GM23338 (cell line): ENCODE data around the gene AP4S1. TPM values are rescaled to one million over a fixed set of nuclear protein-coding genes. Genes with fewer than 3 reads are reported as not detected.

Experiments
- ATAC-seq: fragments of 200-7000 bp; cut with Tn5 transposase; 3 replicates; pipeline ENCODE4 v1.9.1; 2020
- DNase-seq: peaks from one replicate; pipeline ENCODE4 v3.0.0-alpha.2; 2015; ENCODE audit warnings: low spot score
- H2AFZ ChIP-seq: fragments of 200-600 bp; sonication (generic); 2 replicates; pipeline ENCODE4 v1.8.0; 2016; ENCODE audit warnings: antibody characterized with exemption, mild to moderate bottlenecking, moderate library complexity
- H3F3A ChIP-seq: fragments of 200-600 bp; sonication (generic); replicated peaks from 2 replicates; pipeline ENCODE4 v1.8.0; 2017; ENCODE audit warnings: antibody characterized with exemption, mixed run types, low read depth
- H3K27ac ChIP-seq: fragments of 200-600 bp; sonication (generic); 2 replicates; pipeline ENCODE4 v1.6.1; 2016; ENCODE audit warnings: low read depth
- H3K27me3 ChIP-seq: fragments of 200-600 bp; sonication (generic); 2 replicates; pipeline ENCODE4 v1.8.0; 2016; ENCODE audit warnings: mild to moderate bottlenecking, mixed run types, moderate library complexity; ENCODE audit not compliant: insufficient read depth
- H3K36me3 ChIP-seq: fragments of 200-600 bp; sonication (generic); 2 replicates; pipeline ENCODE4 v1.8.0; 2016; ENCODE audit warnings: mild to moderate bottlenecking; ENCODE audit not compliant: insufficient read depth
- H3K4me1 ChIP-seq: fragments of 200-600 bp; sonication (generic); 2 replicates; pipeline ENCODE4 v1.8.0; 2016; ENCODE audit warnings: mild to moderate bottlenecking, moderate library complexity; ENCODE audit not compliant: insufficient read depth
- H3K4me2 ChIP-seq: fragments of 200-600 bp; sonication (generic); 2 replicates; pipeline ENCODE4 v1.7.1; 2017; ENCODE audit warnings: mixed run types
- H3K4me3 ChIP-seq: fragments of 200-600 bp; sonication (generic); 2 replicates; pipeline ENCODE4 v1.6.1; 2016; ENCODE audit warnings: mixed run types
- H3K79me2 ChIP-seq: fragments of 200-600 bp; sonication (generic); replicated peaks from 2 replicates; pipeline ENCODE4 v1.8.0; 2017; ENCODE audit warnings: mild to moderate bottlenecking; ENCODE audit not compliant: insufficient read depth
- H3K9me2 ChIP-seq: fragments of 200-600 bp; sonication (generic); 2 replicates; pipeline ENCODE4 v1.8.0; 2017; ENCODE audit not compliant: insufficient read depth
- H4K20me1 ChIP-seq: fragments of 200-600 bp; sonication (generic); replicated peaks from 2 replicates; pipeline ENCODE4 v1.8.0; 2017; ENCODE audit warnings: mild to moderate bottlenecking; ENCODE audit not compliant: insufficient read depth
- H3K27ac Mint-ChIP-seq: 2 replicates; pipeline ENCODE4 v1.8.0; 2020; ENCODE audit warnings: inconsistent platforms, mild to moderate bottlenecking, moderate library complexity, mixed read lengths
- H3K27me3 Mint-ChIP-seq: 3 replicates; pipeline ENCODE4 v1.8.0; 2022; ENCODE audit warnings: low read depth, mild to moderate bottlenecking, moderate library complexity, mixed read lengths, inconsistent platforms; ENCODE audit not compliant: insufficient read depth, poor library complexity
- H3K36me3 Mint-ChIP-seq: 3 replicates; pipeline ENCODE4 v1.8.0; 2021; ENCODE audit warnings: low read depth, mild to moderate bottlenecking, inconsistent platforms, moderate library complexity, mixed read lengths
- H3K4me1 Mint-ChIP-seq: 3 replicates; pipeline ENCODE4 v1.8.0; 2020; ENCODE audit warnings: mild to moderate bottlenecking, inconsistent platforms, mixed read lengths
- H3K4me3 Mint-ChIP-seq: 3 replicates; pipeline ENCODE4 v1.8.0; 2021; ENCODE audit warnings: moderate library complexity, mild to moderate bottlenecking, inconsistent platforms, mixed read lengths
- H3K9me3 Mint-ChIP-seq: 3 replicates; pipeline ENCODE4 v1.8.0; 2020; ENCODE audit warnings: moderate library complexity, mild to moderate bottlenecking, inconsistent platforms, mixed read lengths
- CREB1 ChIP-seq: fragments of 250-450 bp; sonication (Bioruptor Pico); IDR thresholded peaks from 2 replicates; pipeline ENCODE4 v1.5.0; 2020; ENCODE audit warnings: low read depth, mild to moderate bottlenecking, moderate library complexity
- CTCF ChIP-seq, 2 experiments: fragments of 200-600 bp in 1 of 2; sonication (generic) in 1 of 2; conservative IDR thresholded peaks; 2 replicates each; pipeline versions ENCODE4 v1.5.1 to v1.6.1; 2016 to 2017; ENCODE audit warnings: antibody characterized with exemption in 2 of 2, low read depth in 2 of 2, mild to moderate bottlenecking in 2 of 2, moderate library complexity in 1 of 2
- EZH2 ChIP-seq: fragments of 200-600 bp; sonication (generic); IDR thresholded peaks from one replicate; pipeline ENCODE4 v1.8.0; 2017; ENCODE audit warnings: antibody characterized with exemption, mild to moderate bottlenecking, low read depth; ENCODE audit not compliant: unreplicated experiment
- JUNB ChIP-seq: IDR thresholded peaks from one replicate; pipeline ENCODE4 v1.6.1; 2016; ENCODE audit warnings: antibody characterized with exemption; ENCODE audit not compliant: unreplicated experiment
- NANOG ChIP-seq: IDR thresholded peaks from 2 replicates; pipeline ENCODE4 v1.6.1; 2016; ENCODE audit warnings: antibody characterized with exemption, borderline replicate concordance
- POLR2AphosphoS5 ChIP-seq: IDR thresholded peaks from 2 replicates; pipeline ENCODE4 v1.6.1; 2016; ENCODE audit warnings: antibody characterized with exemption, low read depth
- REST ChIP-seq: IDR thresholded peaks from one replicate; pipeline ENCODE4 v1.6.1; 2018; ENCODE audit warnings: antibody characterized with exemption; ENCODE audit not compliant: unreplicated experiment
- STAT1 ChIP-seq: IDR thresholded peaks from one replicate; pipeline ENCODE4 v1.6.1; 2016; ENCODE audit warnings: antibody characterized with exemption; ENCODE audit not compliant: unreplicated experiment
- ZNF114 ChIP-seq: fragments of 250-450 bp; sonication (Bioruptor Pico); IDR thresholded peaks from 2 replicates; pipeline ENCODE4 v1.5.0; 2020; ENCODE audit warnings: mild to moderate bottlenecking, moderate library complexity
- ZNF331 ChIP-seq: fragments of 250-450 bp; sonication (Bioruptor Pico); IDR thresholded peaks from 2 replicates; pipeline ENCODE4 v1.5.0; 2020; ENCODE audit warnings: low read depth, mild to moderate bottlenecking, moderate library complexity
- ZNF462 ChIP-seq: fragments of 250-450 bp; sonication (Bioruptor Pico); IDR thresholded peaks from 2 replicates; pipeline ENCODE4 v1.5.0; 2020; ENCODE audit warnings: mild to moderate bottlenecking, moderate library complexity
- polyA plus RNA-seq: library from polyadenylated mRNA; unstranded; fragments of >200 nt; fragmentation: Nextera tagmentation; extraction: Ambion mirVana; gene quantifications from 2 replicates; pipeline ENCODE4 v1.2.1, GENCODE V29; 2016
- total RNA-seq: library from RNA; depleted of rRNA; stranded (reverse); fragments of >200 nt; shearing (Covaris generic); gene quantifications from 2 replicates; pipeline ENCODE4 v1.2.3, GENCODE V29; 2014

Gene AP4S1
- total and polyA plus RNA-seq, 2 experiments from 2014 or later, result 13.4 to 15.7 TPM

- Mint-ChIP-seq H3K9me3 (peaks cover 11% of the 10 kb centered on the region; the same call in 2 of the 3 replicates), H3K4me1 (peaks cover 47% of the 10 kb centered on the region), H3K27ac (peak overlapping the region; percentile 4; the same call in 1 of the 2 replicates), H3K27me3 (peaks cover 6% of the 10 kb centered on the region), H3K4me3 (no peak overlapping the region; the same call in 2 of the 3 replicates), H3K36me3 (peaks cover 22% of the 10 kb centered on the region; the same call in 2 of the 3 replicates)
- Histone ChIP-seq H4K20me1 (peaks cover 26% of the 10 kb centered on the region), H3K4me3 (no peak overlapping the region), H3K9me2 (no peaks in the 10 kb centered on the region; the same call in 1 of the 2 replicates), H3K27ac (no peak overlapping the region), H3K4me1 (peaks cover 53% of the 10 kb centered on the region), H3K79me2 (peaks cover 100% of the 10 kb centered on the region), H3F3A (0 out of 2 replicates have a peak, but pooled peaks cover 14% of the 10 kb centered on the region), H3K4me2 (no peak overlapping the region), H2AFZ (no peak overlapping the region), H3K27me3 (no peaks in the 10 kb centered on the region), H3K36me3 (no peaks in the 10 kb centered on the region; the same call in 1 of the 2 replicates)
- ATAC-seq (no peak), DNase-seq (no peak)
- no peak for TF ChIP-seq ZNF462 (CRISPR knock-in tag)
- no peak for TF ChIP-seq JUNB
- TF ChIP-seq STAT1, result no peak
- no peak for TF ChIP-seq ZNF114 (CRISPR knock-in tag)
- TF ChIP-seq CTCF (conservative IDR thresholded peaks at IDR 0.05; ENCODE audit: low read depth in 2 of 2), result no peak
- TF ChIP-seq ZNF331 (CRISPR knock-in tag), result no peak
- TF ChIP-seq REST, result no peak
- no peak for TF ChIP-seq NANOG
- TF ChIP-seq CREB1, result no peak
- TF ChIP-seq POLR2AphosphoS5, result no peak
- no peak for TF ChIP-seq EZH2
Measured at GRCh38 chr14:30994681-30995620, 30.5 kb upstream of the AP4S1 start.
